ENCODE data around the gene MAEA. TPM values are rescaled to one million over a fixed set of nuclear protein-coding genes. Genes with fewer than 3 reads are reported as not detected.
"Not testable (repeated sequence)": the region's sequence is repeated elsewhere in the genome, so short reads cannot be mapped to it uniquely, and the experiment has no call there.

Gene MAEA
- total RNA-seq, 1 donor from 2014 or later = 46.8 TPM

GRCh38 chr4:1333256-1333655, 43.6 kb downstream of the MAEA start:
- DNase-seq (ENCODE audit: low spot score) = no peak

GRCh38 chr4:1333851-1334578, 44.3 kb downstream of the MAEA start:
- DNase-seq (ENCODE audit: low spot score) = not testable (repeated sequence)

GRCh38 chr4:1334579-1334895, 44.8 kb downstream of the MAEA start:
- DNase-seq (ENCODE audit: low spot score) = no peak

- not testable (repeated sequence) for DNase-seq (ENCODE audit: low spot score)
These were observed 45.6 kb downstream of the MAEA start for GRCh38 chr4:1335193-1335883.

GRCh38 chr4:1336088-1336491, 46.4 kb downstream of the MAEA start:
- DNase-seq (ENCODE audit: low spot score) = no peak

GRCh38 chr4:1337376-1337831, 47.7 kb downstream of the MAEA start:
- no peak for DNase-seq (ENCODE audit: low spot score)

- DNase-seq (ENCODE audit: low spot score) = no peak
These were observed 48.5 kb downstream of the MAEA start for GRCh38 chr4:1337951-1338751.

- DNase-seq (ENCODE audit: low spot score) = no peak
These were observed 49.2 kb downstream of the MAEA start for GRCh38 chr4:1338752-1339414.

- no peak for DNase-seq (ENCODE audit: low spot score)
These were observed 49.8 kb downstream of the MAEA start for GRCh38 chr4:1339489-1339888.

GRCh38 chr4:1340181-1340747, 50.6 kb downstream of the MAEA start:
- DNase-seq (ENCODE audit: low spot score) = no peak

- no peak for DNase-seq (ENCODE audit: low spot score)
These were observed 51.2 kb downstream of the MAEA start for GRCh38 chr4:1340861-1341260.

- no peak for DNase-seq (ENCODE audit: low spot score)
These were observed 52.3 kb downstream of the MAEA start for GRCh38 chr4:1342003-1342402.

GRCh38 chr4:1344696-1345095, 55.0 kb downstream of the MAEA start:
- no peak for DNase-seq (ENCODE audit: low spot score)

- no peak for DNase-seq (ENCODE audit: low spot score)
These were observed 56.5 kb downstream of the MAEA start for GRCh38 chr4:1345903-1346780.

GRCh38 chr4:1346781-1347409, 57.2 kb downstream of the MAEA start, which contains the start of gene UVSSA:
TSS of gene UVSSA (plus strand) at chr4:1347208. CDS start at chr4:1348092, 884 bp downstream.
- peak; percentile 100 for DNase-seq (ENCODE audit: low spot score)

GRCh38 chr4:1347410-1347864, 57.7 kb downstream of the MAEA start:
- DNase-seq (ENCODE audit: low spot score) = peak; percentile 95

- DNase-seq (ENCODE audit: low spot score) = no peak
These were observed 58.4 kb downstream of the MAEA start for GRCh38 chr4:1348014-1348513.

- DNase-seq (ENCODE audit: low spot score) = no peak
These were observed 59.1 kb downstream of the MAEA start for GRCh38 chr4:1348746-1349145.
